Smooth muscle cell of trachea (primary cell): ENCODE measurements around the gene CSNK1G2. TPM values are rescaled to one million over a fixed set of nuclear protein-coding genes. Genes with fewer than 3 reads are reported as not detected.

Experiments used
- total RNA-seq: library from RNA; depleted of rRNA; stranded (reverse); fragments of >200 nt; gene quantifications from 2 replicates; pipeline ENCODE4 v1.2.1, GENCODE V29; 2014

The CSNK1G2 gene
- 44.8 and 79.4 TPM in 2 replicates for total RNA-seq

GRCh38 chr19:1941146-1942077 is at the start of gene CSNK1G2:
CSNK1G2 (plus strand) TSS chr19:1941172; CDS start chr19:1969773, 28,601 bp downstream.

GRCh38 chr19:1905110-1905862 is 35.7 kb upstream of the CSNK1G2 start, which contains the start of the genes ADAT3 and SCAMP4:
ADAT3 (plus strand) TSS chr19:1905399; CDS start chr19:1912048, 6,649 bp downstream.
SCAMP4 (plus strand) TSS chr19:1905399; CDS start chr19:1915020, 9,621 bp downstream.

GRCh38 chr19:2015608-2015950 is 74.6 kb downstream of the CSNK1G2 start, which contains the start of gene BTBD2:
BTBD2 (minus strand) TSS chr19:2015714; CDS start chr19:2015703, 11 bp downstream.

Other genes starting within 250 kb of the CSNK1G2 start
- under 0.01 TPM in 1 of 2 replicates, not detected in the other for gene ONECUT3, start 187.7 kb upstream of the CSNK1G2 start, total RNA-seq
- 2.8 and 4.2 TPM in 2 replicates for gene ATP8B3, start 128.9 kb upstream of the CSNK1G2 start, total RNA-seq
- gene REXO1, start 92.7 kb upstream of the CSNK1G2 start, total RNA-seq = 8.3 and 12.9 TPM in 2 replicates
- 6.0 and 7.9 TPM in 2 replicates for gene KLF16, start 77.6 kb upstream of the CSNK1G2 start, total RNA-seq
- gene ABHD17A, start 55.7 kb upstream of the CSNK1G2 start, total RNA-seq = 77.8 and 116 TPM in 2 replicates
- 3.3 and 4.3 TPM in 2 replicates for gene ADAT3, start 35.8 kb upstream of the CSNK1G2 start, total RNA-seq
- 57.1 and 59.6 TPM in 2 replicates for gene SCAMP4, start 35.8 kb upstream of the CSNK1G2 start, total RNA-seq
- gene BTBD2, start 74.5 kb downstream of the CSNK1G2 start, total RNA-seq = 74.3 and 123 TPM in 2 replicates
- 83.2 and 326 TPM in 2 replicates for gene MKNK2, start 110.1 kb downstream of the CSNK1G2 start, total RNA-seq
- 30.8 and 39.5 TPM in 2 replicates for gene MOB3A, start 155.2 kb downstream of the CSNK1G2 start, total RNA-seq
- 0.58 and 2.5 TPM in 2 replicates for gene IZUMO4, start 155.7 kb downstream of the CSNK1G2 start, total RNA-seq
- 116 and 169 TPM in 2 replicates for gene AP3D1, start 210.4 kb downstream of the CSNK1G2 start, total RNA-seq
- 6.0 and 6.7 TPM in 2 replicates for gene DOT1L, start 222.8 kb downstream of the CSNK1G2 start, total RNA-seq